Omental fat pad (tissue), 4 donors: Measurements from ENCODE around the gene APBB2. TPM values are rescaled to one million over a fixed set of nuclear protein-coding genes. Genes with fewer than 3 reads are reported as not detected.

ENCODE experiments used
- ATAC-seq: fragments of 150-250 bp; one replicate; pipeline ENCODE4 v1.9.1; 2016; ENCODE audit warnings: mild to moderate bottlenecking, moderate library complexity; ENCODE audit not compliant: low FRiP score
- DNase-seq: peaks from one replicate; pipeline ENCODE4 v3.0.0-alpha.2; 2019; ENCODE audit warnings: low spot score
- total RNA-seq, 4 donors: library from RNA; depleted of rRNA; stranded (reverse); fragments of >200 nt; gene quantifications; one replicate each; pipeline ENCODE4 v1.1.0, GENCODE V29; 2016
- TF ChIP-seq, protein P1 (sequence below), 3 donors: fragments of 450-650 bp; IDR thresholded peaks; one replicate each; pipeline ENCODE4 v1.5.1; 2016 to 2017; ENCODE audit warnings: antibody characterized with exemption in 3 of 3, mild to moderate bottlenecking in 3 of 3, moderate library complexity in 2 of 3

APBB2 gene
- total RNA-seq, 4 donors from 2014 or later = 76.6 to 138 (median 113) TPM

DNA sequence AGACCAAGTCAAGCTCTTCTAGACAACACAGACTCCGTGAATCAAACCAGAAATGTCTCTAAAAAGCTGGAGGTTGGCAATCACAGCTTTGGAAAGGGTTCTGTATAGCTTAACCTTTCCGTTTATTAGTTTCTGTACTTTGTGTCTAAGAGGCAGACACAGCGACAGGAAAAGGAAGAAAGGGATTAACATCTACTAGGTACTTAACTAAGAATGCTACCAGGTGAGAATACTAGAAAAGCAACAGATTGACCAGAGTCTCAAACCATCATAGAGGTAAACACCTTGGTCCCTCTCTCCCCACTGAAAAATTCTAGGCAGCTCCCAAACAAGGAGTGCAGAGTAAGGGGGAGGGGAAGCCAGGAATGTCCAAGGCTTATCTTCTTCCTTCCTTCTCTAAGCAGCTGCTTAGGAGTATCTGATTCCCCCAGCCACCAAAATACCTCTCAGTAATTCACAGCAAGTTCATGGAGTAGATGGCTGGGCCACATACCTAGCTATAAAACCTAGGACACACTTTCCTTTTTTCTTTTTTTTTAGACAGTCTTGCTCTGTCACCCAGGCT, 80.8 kb downstream of the APBB2 start:
- DNase-seq (no peak), ATAC-seq (peak; percentile 54)
- TF ChIP-seq, protein P1, sequence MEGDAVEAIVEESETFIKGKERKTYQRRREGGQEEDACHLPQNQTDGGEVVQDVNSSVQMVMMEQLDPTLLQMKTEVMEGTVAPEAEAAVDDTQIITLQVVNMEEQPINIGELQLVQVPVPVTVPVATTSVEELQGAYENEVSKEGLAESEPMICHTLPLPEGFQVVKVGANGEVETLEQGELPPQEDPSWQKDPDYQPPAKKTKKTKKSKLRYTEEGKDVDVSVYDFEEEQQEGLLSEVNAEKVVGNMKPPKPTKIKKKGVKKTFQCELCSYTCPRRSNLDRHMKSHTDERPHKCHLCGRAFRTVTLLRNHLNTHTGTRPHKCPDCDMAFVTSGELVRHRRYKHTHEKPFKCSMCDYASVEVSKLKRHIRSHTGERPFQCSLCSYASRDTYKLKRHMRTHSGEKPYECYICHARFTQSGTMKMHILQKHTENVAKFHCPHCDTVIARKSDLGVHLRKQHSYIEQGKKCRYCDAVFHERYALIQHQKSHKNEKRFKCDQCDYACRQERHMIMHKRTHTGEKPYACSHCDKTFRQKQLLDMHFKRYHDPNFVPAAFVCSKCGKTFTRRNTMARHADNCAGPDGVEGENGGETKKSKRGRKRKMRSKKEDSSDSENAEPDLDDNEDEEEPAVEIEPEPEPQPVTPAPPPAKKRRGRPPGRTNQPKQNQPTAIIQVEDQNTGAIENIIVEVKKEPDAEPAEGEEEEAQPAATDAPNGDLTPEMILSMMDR (IDR thresholded peaks at IDR 0.05) = no peak

DNA sequence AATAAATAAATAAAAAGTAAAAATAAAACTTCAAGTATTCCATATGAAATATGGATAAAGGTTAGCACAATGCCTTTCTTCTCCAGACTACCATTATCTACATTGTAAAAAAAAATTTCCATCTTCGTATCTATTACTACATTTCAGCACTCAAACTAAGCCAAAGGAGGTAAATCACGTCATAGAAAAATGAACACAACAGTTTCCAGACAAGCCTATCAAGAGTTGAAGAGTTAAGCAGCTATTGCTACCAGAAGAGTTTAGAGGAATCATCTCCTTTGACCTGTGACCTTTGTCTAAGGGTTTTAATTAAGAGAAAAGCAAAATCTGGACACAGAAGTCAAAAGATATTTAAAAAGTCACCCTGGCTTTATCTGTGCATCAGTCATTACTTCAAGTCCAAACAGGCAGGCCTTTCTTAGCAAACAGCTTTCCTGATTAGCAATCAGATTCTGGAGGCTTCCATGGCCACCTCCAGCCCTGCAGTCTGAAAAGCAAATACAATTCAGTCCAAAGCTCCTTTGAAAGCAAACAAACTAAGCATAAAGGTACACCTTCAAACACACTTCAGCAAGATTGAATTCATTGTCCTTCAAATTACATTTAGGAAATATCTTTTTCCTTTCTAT, 82.2 kb downstream of the APBB2 start:
- ATAC-seq = no peak
- TF ChIP-seq, protein P1 (IDR thresholded peaks at IDR 0.05) = no peak
- no peak for DNase-seq

DNA sequence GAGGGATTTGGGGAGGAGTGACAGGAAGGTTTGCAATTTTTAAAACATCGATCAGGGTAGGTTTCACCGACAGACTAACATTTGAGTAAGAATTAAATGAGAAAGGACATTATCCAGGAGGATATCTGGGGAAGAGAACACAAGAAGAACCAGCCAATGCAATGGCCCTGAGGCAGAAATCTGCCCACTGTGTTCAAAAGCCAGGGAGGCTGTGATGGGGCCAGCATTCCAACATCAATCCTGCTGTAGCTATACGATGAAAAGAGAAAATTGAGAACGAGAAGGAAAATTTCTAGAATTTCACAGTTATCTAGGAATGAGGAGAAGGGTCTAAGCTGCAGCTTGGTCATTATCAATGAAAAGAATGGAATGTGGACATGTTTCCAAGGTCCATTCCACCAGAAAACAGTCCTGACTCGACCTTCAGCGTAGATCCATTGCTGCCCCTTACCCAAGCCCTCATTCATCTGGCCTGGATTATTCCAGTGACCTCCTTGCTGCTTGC, 84.4 kb downstream of the APBB2 start:
- ATAC-seq = no peak
- DNase-seq = no peak
- TF ChIP-seq, protein P1 (IDR thresholded peaks at IDR 0.05) = no peak

DNA sequence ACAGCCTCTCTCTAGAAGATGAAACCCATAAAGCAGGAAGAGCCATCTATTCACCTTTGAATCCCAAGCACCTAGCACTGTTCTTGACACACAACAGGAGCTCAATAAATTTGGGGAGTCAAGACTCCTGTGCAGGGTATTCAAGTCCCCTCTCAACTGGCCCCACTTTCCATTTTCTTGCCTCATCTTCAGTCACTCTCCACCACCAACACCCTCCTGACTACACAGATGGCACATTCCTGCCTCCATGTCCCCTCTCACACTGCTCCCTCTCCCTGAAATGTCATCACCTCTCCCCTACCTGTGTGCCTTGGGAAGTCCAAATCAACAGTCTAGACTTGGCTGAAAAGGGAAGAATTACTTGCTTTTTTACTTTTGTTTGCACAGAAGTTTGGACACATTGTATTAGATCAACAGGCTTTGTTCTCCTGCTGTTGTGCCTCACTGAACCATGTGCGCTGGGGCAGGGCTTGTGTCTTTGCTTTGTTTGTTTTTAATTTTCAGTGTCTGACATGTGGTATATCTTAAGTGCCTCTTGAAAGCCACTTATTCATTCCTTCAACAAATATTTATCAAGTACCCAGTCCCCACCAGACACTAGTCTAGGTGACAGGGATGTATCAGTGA, 85.1 kb downstream of the APBB2 start:
- TF ChIP-seq, protein P1 (IDR thresholded peaks at IDR 0.05) = no peak
- DNase-seq (no peak), ATAC-seq (no peak)

DNA sequence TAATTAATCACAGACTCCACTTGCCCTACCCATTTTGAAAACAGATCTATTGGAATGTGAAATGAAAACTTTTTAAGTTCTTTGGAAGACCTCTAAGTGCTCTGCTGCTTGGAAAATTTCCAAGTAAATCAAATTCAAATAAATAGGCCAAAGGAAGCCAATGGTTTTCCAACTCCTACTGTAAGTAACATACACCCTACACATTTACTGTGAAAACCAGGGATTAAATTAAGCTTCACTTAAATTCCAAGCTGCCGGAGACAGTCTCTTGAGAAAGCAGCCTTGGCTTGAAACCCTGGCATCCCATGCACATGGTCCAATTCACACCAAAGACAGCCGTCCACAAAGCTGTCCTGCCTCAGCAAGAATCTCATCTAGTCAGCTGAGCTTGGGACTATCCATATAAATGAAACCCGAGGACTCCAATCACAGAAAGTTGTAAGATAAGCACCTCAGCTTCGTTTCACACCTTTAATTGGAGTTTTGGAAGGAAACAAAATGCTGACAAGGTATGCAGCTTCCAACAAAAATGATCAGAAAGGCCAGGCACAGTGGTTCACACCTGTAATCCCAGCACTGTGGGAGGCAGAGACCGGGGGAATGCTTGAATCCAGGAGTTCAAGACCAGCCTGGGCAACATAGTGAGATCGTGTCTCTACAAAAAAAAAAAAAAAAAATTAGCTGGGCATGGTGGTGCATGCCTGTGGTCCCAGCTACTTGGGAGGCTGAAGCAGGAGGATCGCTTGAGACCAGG, 88.6 kb downstream of the APBB2 start:
- DNase-seq (no peak), ATAC-seq (no peak)
- TF ChIP-seq, protein P1 (IDR thresholded peaks at IDR 0.05) = no peak

- DNase-seq = no peak
- no peak for ATAC-seq
- TF ChIP-seq, protein P1 (IDR thresholded peaks at IDR 0.05) = no peak
Observed at GRCh38 chr4:41124916-41125548, 89.3 kb downstream of the APBB2 start.
